Ascending aorta (tissue), 2 donors: ENCODE data around the gene TNFRSF18. TPM values are rescaled to one million over a fixed set of nuclear protein-coding genes. Genes with fewer than 3 reads are reported as not detected.

Source experiments
- DNase-seq, 2 donors: peaks; one replicate each; pipeline ENCODE4 v3.0.0-alpha.2; 2019; ENCODE audit warnings: low spot score in 2 of 2
- H3K27ac ChIP-seq, 2 donors: fragments of 200-600 bp; sonication (generic); one replicate each; pipeline ENCODE4 v1.5.1; 2016 to 2017; ENCODE audit warnings: mild to moderate bottlenecking in 1 of 2
- H3K27me3 ChIP-seq: fragments of 200-600 bp; sonication (generic); one replicate; pipeline ENCODE4 v1.5.1; 2017
- H3K36me3 ChIP-seq, 2 donors: fragments of 200-600 bp; sonication (generic); one replicate each; pipeline ENCODE4 v1.5.1; 2016
- H3K4me1 ChIP-seq, 2 donors: fragments of 200-600 bp; sonication (generic); one replicate each; pipeline ENCODE4 v1.5.1; 2016 to 2017; ENCODE audit warnings: mild to moderate bottlenecking in 1 of 2
- H3K4me3 ChIP-seq, 2 donors: fragments of 200-600 bp; sonication (generic); one replicate each; pipeline ENCODE4 v1.5.1; 2016 to 2017; ENCODE audit warnings: mild to moderate bottlenecking in 1 of 2
- H3K9me3 ChIP-seq, 2 donors: fragments of 200-600 bp; sonication (generic); one replicate each; pipeline ENCODE4 v1.5.1; 2016
- CTCF ChIP-seq, 3 experiments: fragments of 200-600 bp in 2 of 3; fragments of 450-650 bp in 1 of 3; sonication (generic) in 2 of 3; IDR thresholded peaks; one replicate each; pipeline ENCODE4 v1.5.1; 2016 to 2019; ENCODE audit warnings: antibody characterized with exemption in 3 of 3, mild to moderate bottlenecking in 1 of 3, moderate library complexity in 1 of 3
- intact Hi-C: fragments of 100-400 bp; cut with DNase I; formaldehyde crosslinking; loops from one replicate; pipeline ENCODE4 v1.15.1; 2023
- total RNA-seq: library from RNA; depleted of rRNA; stranded (reverse); fragments of >200 nt; gene quantifications from one replicate; pipeline ENCODE4 v1.1.0, GENCODE V29; 2016

The TNFRSF18 gene
- total RNA-seq, 1 donor from 2014 or later: not detected

GRCh38 chr1:1182491-1183220 is 23.7 kb downstream of the TNFRSF18 start:
- no peak for DNase-seq
- Histone ChIP-seq H3K9me3 (no peaks in the 10 kb centered on the region), H3K27ac (no peak overlapping the region), H3K36me3 (no peaks in the 10 kb centered on the region), H3K4me1 (no peaks in the 10 kb centered on the region), H3K27me3 (no peaks in the 10 kb centered on the region), H3K4me3 (no peak overlapping the region)
- TF ChIP-seq CTCF (IDR thresholded peaks at IDR 0.05): no peak
- intact Hi-C loops: no loop called here

- Histone ChIP-seq H3K27me3 (no peaks in the 10 kb centered on the region), H3K9me3 (no peaks in the 10 kb centered on the region), H3K36me3 (no peaks in the 10 kb centered on the region), H3K4me3 (no peak overlapping the region), H3K27ac (no peak overlapping the region), H3K4me1 (no peaks in the 10 kb centered on the region)
- no peak for TF ChIP-seq CTCF (IDR thresholded peaks at IDR 0.05)
- DNase-seq: no peak
- intact Hi-C loops: no loop called here
Observed at GRCh38 chr1:1181938-1182410, 24.4 kb downstream of the TNFRSF18 start.

GRCh38 chr1:1181129-1181937 is 25.1 kb downstream of the TNFRSF18 start:
- H3K27me3 ChIP-seq: no peaks in the 10 kb centered on the region
- H3K27ac ChIP-seq: no peak overlapping the region
- H3K36me3 ChIP-seq: no peaks in the 10 kb centered on the region
- H3K4me1 ChIP-seq: no peaks in the 10 kb centered on the region
- DNase-seq: no peak
- H3K9me3 ChIP-seq: no peaks in the 10 kb centered on the region
- no peak overlapping the region for H3K4me3 ChIP-seq
- no peak for TF ChIP-seq CTCF (IDR thresholded peaks at IDR 0.05)
- intact Hi-C loops: no loop called here

GRCh38 chr1:1179983-1180861 is 26.2 kb downstream of the TNFRSF18 start:
- intact Hi-C loops: no loop called here
- Histone ChIP-seq H3K36me3 (no peaks in the 10 kb centered on the region), H3K4me1 (no peaks in the 10 kb centered on the region), H3K27ac (no peak overlapping the region), H3K4me3 (no peak overlapping the region), H3K9me3 (no peaks in the 10 kb centered on the region), H3K27me3 (no peaks in the 10 kb centered on the region)
- no peak for TF ChIP-seq CTCF (IDR thresholded peaks at IDR 0.05)
- no peak for DNase-seq

- intact Hi-C loops: no loop called here
- TF ChIP-seq CTCF (IDR thresholded peaks at IDR 0.05): no peak
- H3K27me3 ChIP-seq: no peaks in the 10 kb centered on the region
- no peak overlapping the region for H3K4me3 ChIP-seq
- H3K27ac ChIP-seq: no peak overlapping the region
- H3K9me3 ChIP-seq: no peaks in the 10 kb centered on the region
- no peaks in the 10 kb centered on the region for H3K36me3 ChIP-seq
- no peak for DNase-seq
- H3K4me1 ChIP-seq: no peaks in the 10 kb centered on the region
Observed at GRCh38 chr1:1179346-1179982, 26.9 kb downstream of the TNFRSF18 start.
